Left lung (tissue), 10 donors: Measurements from ENCODE around the gene APPL2. TPM values are rescaled to one million over a fixed set of nuclear protein-coding genes. Genes with fewer than 3 reads are reported as not detected.

ENCODE experiments used
- ATAC-seq: fragments of 200-7000 bp; cut with Tn5 transposase; one replicate; pipeline ENCODE4 v1.9.1; 2020; ENCODE audit warnings: moderate library complexity
- DNase-seq, 4 donors: peaks; one replicate each; pipeline ENCODE4 v3.0.0-alpha.2; 2013 to 2020
- H3K27ac ChIP-seq, 2 donors: fragments of 200-600 bp; sonication (generic) in 1 of 2; one replicate each; pipeline versions ENCODE4 v1.5.0 to v1.8.0; 2020 to 2021
- H3K27me3 ChIP-seq, 2 donors: fragments of 200-600 bp; sonication (generic) in 1 of 2; one replicate each; pipeline versions ENCODE4 v1.5.0 to v1.8.0; 2020 to 2021
- H3K36me3 ChIP-seq, 2 donors: fragments of 200-600 bp; sonication (generic) in 1 of 2; one replicate each; pipeline versions ENCODE4 v1.5.0 to v1.8.0; 2020 to 2021
- H3K4me1 ChIP-seq, 2 donors: fragments of 200-600 bp; one replicate each; pipeline ENCODE4 v1.8.0; 2021
- H3K4me3 ChIP-seq, 2 donors: fragments of 200-600 bp; sonication (generic) in 1 of 2; one replicate each; pipeline versions ENCODE4 v1.5.0 to v1.8.0; 2020 to 2021; ENCODE audit warnings: mild to moderate bottlenecking in 1 of 2
- H3K9me3 ChIP-seq, 2 donors: fragments of 200-600 bp; sonication (generic) in 1 of 2; one replicate each; pipeline versions ENCODE4 v1.5.0 to v1.8.0; 2020 to 2021
- intact Hi-C, 2 donors: fragments of 100-400 bp; cut with DNase I; formaldehyde crosslinking; loops; one replicate each; pipeline versions ENCODE4 v1.11.2 to v1.14.2; 2022
- polyA plus RNA-seq, 6 donors: library from polyadenylated mRNA; unstranded; fragments of 120-200 nt; gene quantifications; one replicate each; pipeline ENCODE4 v1.2.1, GENCODE V29; 2013; ENCODE audit not compliant: insufficient read length in 6 of 6
- total RNA-seq, 2 donors: library from RNA; stranded (reverse); fragmentation: NEBNext Ultra II Directional; extraction: Animal tissue kit (Norgen Biotek cat#: 25700); gene quantifications; one replicate each; pipeline ENCODE4 v1.2.1, GENCODE V29; 2021
- TF ChIP-seq, protein P1 (sequence below), 2 donors: fragments of 200-600 bp; sonication (generic) in 1 of 2; IDR thresholded peaks; one replicate each; pipeline versions ENCODE4 v1.5.0 to v1.8.0; 2021; ENCODE audit warnings: antibody characterized with exemption in 2 of 2
- donor health status: DM: no; HTN: yes; CAD: no.
- donor health status: DM: no; HTN: no; CAD: no.

Gene APPL2
- total and polyA plus RNA-seq, 8 donors, result 27.8 to 101 (median 75.7) TPM

DNA sequence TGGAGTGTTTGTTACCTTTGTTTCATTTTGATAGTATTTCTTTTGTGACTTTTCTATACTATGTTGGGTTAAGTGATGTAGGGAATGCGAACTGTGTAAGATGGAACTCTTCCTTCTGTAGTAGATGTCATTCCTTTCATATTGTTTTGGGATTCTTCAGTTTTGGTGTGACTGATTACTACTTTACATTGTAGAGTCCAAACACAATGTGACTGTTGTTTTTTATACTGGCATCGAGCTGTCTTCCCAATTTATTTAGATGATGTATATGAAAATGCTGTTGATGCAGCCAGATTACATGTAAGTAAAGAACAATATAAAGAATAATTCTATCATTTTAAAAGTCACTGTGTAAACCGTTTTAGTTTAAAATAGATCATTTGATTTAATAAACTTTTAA lies 93.7 kb downstream of the APPL2 start:
- Histone ChIP-seq H3K4me3 (no peak overlapping the region), H3K27ac (no peak overlapping the region), H3K27me3 (no peaks in the 10 kb centered on the region), H3K36me3 (peaks cover 0 to 84% of the 10 kb centered on the region in 2 donors), H3K9me3 (no peaks in the 10 kb centered on the region), H3K4me1 (no peaks in the 10 kb centered on the region)
- TF ChIP-seq, protein P1, sequence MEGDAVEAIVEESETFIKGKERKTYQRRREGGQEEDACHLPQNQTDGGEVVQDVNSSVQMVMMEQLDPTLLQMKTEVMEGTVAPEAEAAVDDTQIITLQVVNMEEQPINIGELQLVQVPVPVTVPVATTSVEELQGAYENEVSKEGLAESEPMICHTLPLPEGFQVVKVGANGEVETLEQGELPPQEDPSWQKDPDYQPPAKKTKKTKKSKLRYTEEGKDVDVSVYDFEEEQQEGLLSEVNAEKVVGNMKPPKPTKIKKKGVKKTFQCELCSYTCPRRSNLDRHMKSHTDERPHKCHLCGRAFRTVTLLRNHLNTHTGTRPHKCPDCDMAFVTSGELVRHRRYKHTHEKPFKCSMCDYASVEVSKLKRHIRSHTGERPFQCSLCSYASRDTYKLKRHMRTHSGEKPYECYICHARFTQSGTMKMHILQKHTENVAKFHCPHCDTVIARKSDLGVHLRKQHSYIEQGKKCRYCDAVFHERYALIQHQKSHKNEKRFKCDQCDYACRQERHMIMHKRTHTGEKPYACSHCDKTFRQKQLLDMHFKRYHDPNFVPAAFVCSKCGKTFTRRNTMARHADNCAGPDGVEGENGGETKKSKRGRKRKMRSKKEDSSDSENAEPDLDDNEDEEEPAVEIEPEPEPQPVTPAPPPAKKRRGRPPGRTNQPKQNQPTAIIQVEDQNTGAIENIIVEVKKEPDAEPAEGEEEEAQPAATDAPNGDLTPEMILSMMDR (IDR thresholded peaks at IDR 0.05), result no peak
- DNase-seq, result no peak
- no peak for ATAC-seq
- intact Hi-C loops, result no loop called here

DNA sequence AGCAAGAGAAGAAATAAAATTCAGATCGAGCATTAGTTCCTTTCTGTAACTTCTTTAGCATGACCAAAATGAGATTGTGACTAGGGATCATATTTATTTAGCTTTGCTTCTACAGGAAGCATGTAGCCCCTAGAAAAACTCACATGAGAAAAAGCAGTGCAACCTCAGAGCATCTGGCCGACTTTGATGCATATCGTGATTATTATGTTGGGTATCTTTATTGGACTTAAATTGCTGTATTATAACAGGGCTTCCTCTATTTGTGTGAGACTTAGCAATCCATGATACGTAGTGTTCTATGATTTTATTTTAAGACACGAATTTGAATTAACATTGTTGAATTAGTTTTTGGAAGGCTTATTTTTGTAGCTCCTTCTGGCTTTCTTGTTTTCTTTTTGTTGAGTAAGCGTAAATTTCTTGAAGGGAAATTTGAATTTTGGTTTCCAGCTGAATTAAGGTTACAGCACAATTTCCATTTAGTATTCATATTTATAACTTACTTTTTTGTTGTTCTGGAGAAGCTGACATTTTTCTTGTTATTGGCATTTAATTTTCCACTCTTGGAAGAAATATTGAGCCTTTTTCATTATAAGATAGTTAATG lies 94.6 kb downstream of the APPL2 start:
- ATAC-seq (no peak), DNase-seq (no peak)
- TF ChIP-seq, protein P1 (IDR thresholded peaks at IDR 0.05), result no peak
- H3K27me3 ChIP-seq, result no peaks in the 10 kb centered on the region
- no peak overlapping the region for H3K27ac ChIP-seq
- H3K36me3 ChIP-seq, result peaks cover 0 to 84% of the 10 kb centered on the region in 2 donors
- H3K4me1 ChIP-seq, result no peaks in the 10 kb centered on the region
- no peak overlapping the region for H3K4me3 ChIP-seq
- no peaks in the 10 kb centered on the region for H3K9me3 ChIP-seq
- intact Hi-C loops, result no loop called here

DNA sequence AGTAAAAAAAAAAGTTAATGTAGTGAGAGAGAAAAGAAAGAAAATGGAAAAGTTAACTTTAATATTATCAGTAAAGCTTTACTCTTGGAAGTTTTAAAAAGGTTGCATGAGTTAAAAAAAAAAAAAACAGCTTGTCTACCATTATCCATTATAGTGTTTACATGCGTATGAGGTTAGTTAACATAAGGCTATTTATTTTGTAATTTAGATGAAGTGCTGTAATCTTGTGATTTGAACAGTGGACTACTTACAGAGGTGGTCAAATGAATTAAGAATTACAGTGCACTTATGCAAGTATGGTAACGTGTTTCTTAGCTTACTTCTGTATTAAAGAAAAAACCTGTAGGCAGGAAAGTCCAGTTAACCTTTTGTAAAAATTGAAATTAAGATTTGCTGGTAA lies 97.7 kb downstream of the APPL2 start:
- H3K36me3 ChIP-seq, result peaks cover 0 to 83% of the 10 kb centered on the region in 2 donors
- no peaks in the 10 kb centered on the region for H3K9me3 ChIP-seq
- intact Hi-C loops, result no loop called here
- TF ChIP-seq, protein P1 (IDR thresholded peaks at IDR 0.05), result no peak
- DNase-seq, result no peak
- no peak for ATAC-seq
- no peak overlapping the region for H3K27ac ChIP-seq
- H3K27me3 ChIP-seq, result no peaks in the 10 kb centered on the region
- no peaks in the 10 kb centered on the region for H3K4me1 ChIP-seq
- no peak overlapping the region for H3K4me3 ChIP-seq

Other genes with a start within 250 kb of the APPL2 start
- gene NOPCHAP1, start 249.9 kb downstream of the APPL2 start, total RNA-seq, result 10 to 100 TPM in 1 of 2 donors, 1 to 10 TPM in 1; 9.3 to 14.7 TPM
- 10 to 100 TPM; 12.2 to 17.1 (median 14.4) TPM for gene NOPCHAP1, start 249.9 kb downstream of the APPL2 start, polyA plus RNA-seq
- 10 to 100 TPM; 21.4 to 29.3 TPM for gene ALDH1L2, start 151.7 kb downstream of the APPL2 start, total RNA-seq
- gene ALDH1L2, start 151.7 kb downstream of the APPL2 start, polyA plus RNA-seq, result 1 to 10 TPM; 3.1 to 5.0 (median 4.3) TPM
- 10 to 100 TPM; 52.1 to 75.4 TPM for gene WASHC4, start 128.4 kb downstream of the APPL2 start, total RNA-seq
- 10 to 100 TPM; 67.2 to 96.9 (median 76.5) TPM for gene WASHC4, start 128.4 kb downstream of the APPL2 start, polyA plus RNA-seq
- 10 to 100 TPM; 16.2 to 17.0 TPM for gene C12orf75, start 94.5 kb upstream of the APPL2 start, total RNA-seq
- gene C12orf75, start 94.5 kb upstream of the APPL2 start, polyA plus RNA-seq, result 10 to 100 TPM; 16.7 to 27.7 (median 20.7) TPM